GM13976 (cell line): ENCODE measurements around the gene PLPP7.

Source experiments
- DNase-seq: peaks from one replicate; pipeline ENCODE4 v3.0.0; 2012; ENCODE audit warnings: low spot score
- in situ Hi-C: fragments of 300-500 bp; cut with MboI; formaldehyde crosslinking; loops from one replicate; pipeline ENCODE4 v1.12.0; 2022; ENCODE audit warnings: low sequenced_read_pairs, mixed read lengths, inconsistent platforms; ENCODE audit not compliant: unreplicated experiment
- TF ChIP-seq, protein P1 (sequence below): IDR thresholded peaks from 2 replicates; pipeline ENCODE4 v1.5.1; 2012; ENCODE audit warnings: borderline replicate concordance, mild to moderate bottlenecking; ENCODE audit not compliant: insufficient read depth; ENCODE audit errors: extremely low read depth, missing control alignments, control extremely low read depth

PLPP7 gene

DNA sequence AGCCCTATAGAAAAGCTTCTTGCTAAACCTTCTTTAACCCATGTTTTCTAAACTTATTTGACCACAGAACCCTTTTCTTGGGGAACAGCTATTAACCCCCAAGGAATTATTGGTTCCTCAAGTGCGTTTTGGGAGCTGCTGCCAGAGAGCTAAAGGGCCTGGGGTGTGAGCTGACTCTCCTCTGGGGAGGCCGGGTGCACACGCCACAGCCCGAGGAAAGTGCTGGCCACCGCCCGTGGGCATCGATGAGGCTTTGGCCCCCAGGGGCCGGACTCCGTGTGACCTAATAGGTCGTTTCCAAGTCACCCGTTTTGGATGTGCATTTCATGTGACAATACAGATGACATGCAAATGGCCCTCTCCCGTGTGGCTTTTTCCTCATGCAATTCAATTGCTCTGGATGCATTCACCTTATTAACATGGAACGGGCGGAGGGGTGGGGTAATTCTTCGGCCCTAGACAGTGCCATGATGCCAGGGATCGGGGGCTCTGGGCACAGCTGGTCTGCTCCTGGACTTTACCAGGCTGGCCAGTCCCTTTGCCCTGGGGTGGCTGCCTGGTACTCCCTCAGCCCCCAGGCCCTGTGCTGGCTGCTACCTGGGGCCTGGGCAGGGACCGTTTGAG lies 19.5 kb downstream of the PLPP7 start:
- TF ChIP-seq, protein P1, sequence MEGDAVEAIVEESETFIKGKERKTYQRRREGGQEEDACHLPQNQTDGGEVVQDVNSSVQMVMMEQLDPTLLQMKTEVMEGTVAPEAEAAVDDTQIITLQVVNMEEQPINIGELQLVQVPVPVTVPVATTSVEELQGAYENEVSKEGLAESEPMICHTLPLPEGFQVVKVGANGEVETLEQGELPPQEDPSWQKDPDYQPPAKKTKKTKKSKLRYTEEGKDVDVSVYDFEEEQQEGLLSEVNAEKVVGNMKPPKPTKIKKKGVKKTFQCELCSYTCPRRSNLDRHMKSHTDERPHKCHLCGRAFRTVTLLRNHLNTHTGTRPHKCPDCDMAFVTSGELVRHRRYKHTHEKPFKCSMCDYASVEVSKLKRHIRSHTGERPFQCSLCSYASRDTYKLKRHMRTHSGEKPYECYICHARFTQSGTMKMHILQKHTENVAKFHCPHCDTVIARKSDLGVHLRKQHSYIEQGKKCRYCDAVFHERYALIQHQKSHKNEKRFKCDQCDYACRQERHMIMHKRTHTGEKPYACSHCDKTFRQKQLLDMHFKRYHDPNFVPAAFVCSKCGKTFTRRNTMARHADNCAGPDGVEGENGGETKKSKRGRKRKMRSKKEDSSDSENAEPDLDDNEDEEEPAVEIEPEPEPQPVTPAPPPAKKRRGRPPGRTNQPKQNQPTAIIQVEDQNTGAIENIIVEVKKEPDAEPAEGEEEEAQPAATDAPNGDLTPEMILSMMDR = no peak
- in situ Hi-C loops = no loop called here

DNA sequence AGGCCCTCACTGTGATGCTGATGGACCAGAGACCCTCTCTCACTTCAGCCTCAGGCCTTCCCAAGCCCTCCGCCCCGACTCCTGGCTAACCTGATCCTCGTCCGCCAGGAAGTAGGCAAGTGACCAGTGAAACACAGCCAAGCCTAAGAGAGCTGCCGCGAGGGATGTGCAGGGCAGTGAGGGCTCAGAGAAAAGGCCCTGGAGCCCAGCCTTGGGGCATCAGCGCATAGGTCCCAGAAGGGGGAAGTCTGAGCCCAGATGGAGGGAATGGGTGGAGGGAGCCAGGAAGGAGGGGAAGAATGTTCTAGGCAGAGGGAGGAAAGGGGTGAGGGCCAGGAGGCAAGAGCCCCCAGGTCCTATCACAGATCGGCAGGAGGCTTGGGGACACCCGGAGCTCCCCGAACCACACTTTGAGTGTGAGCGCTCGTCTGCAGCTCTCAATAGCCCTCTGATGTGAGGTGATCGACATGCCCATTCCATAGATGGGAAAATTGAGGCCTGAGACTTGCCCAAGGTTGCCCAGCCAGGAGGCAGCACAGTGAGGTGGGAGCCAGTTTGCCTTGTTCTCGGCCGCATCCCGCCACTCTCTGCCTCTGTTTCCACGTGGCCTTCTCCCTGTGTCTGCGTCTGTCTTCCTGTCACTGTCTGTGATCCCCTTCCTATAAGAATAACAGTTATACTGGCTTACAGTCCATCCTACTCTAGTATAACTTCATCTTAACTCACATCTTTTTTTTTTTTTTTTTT lies 20.2 kb downstream of the PLPP7 start:
- in situ Hi-C loops = no loop called here
- TF ChIP-seq, protein P1 = no peak
- no peak for DNase-seq

More for the DNA sequence above, 19.5 kb downstream of the PLPP7 start:
- DNase-seq = no peak

DNA sequence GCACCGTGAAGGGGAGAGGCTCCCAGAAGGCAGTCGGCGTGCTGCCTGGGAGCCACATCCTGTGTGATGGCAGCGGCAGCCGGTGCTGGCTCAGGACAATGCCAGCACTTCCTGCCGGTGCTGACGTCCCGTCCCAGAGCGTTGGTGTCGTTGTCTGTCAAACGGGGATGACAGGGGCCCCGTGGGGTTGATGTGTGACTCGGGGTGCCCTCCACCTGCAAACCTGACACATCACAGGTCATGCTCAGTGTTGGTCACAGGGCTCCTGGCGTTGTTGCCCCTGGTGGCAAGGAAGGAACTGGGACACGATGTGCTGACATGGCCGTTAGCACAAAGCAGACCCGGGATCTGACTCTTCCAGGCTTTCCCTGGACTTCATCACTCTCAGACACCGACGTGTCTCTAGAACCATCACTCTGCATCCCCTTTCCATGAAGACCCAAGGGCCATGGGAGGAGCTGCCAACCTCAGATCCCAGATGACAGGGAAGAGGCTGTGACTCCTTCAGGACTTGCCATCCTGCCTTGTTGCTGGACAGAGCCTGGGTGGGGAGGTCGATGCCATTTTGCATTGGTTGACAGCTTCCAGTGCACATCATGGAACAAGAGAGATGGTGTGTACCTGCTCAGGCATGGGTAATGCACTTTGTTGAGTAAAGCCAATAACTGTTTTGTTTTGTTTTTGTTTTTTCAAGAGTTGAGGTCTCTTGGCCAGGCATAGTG lies 21.5 kb downstream of the PLPP7 start:
- TF ChIP-seq, protein P1 = no peak
- in situ Hi-C loops = no loop called here
- no peak for DNase-seq

DNA sequence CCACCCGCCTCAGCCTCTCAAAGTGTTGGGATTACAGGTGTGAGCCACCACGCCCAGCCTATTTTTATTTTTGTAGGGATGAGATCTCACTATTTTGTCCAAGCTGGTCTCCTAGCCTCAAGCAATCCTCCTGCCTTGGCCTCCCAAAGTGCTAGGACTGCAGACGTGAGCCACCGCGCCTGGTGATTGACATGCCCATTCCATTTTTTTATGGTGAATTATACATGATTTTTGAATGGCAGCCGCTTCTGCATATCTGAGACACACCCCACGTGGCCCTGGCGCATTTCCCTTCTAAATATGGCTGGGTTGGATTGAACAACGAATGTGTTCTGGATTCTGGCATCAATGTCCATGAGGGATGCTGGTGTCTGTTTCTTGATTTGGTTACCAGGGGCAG lies 22.7 kb downstream of the PLPP7 start:
- DNase-seq = no peak
- TF ChIP-seq, protein P1 = no peak
- in situ Hi-C loops = no loop called here

DNA sequence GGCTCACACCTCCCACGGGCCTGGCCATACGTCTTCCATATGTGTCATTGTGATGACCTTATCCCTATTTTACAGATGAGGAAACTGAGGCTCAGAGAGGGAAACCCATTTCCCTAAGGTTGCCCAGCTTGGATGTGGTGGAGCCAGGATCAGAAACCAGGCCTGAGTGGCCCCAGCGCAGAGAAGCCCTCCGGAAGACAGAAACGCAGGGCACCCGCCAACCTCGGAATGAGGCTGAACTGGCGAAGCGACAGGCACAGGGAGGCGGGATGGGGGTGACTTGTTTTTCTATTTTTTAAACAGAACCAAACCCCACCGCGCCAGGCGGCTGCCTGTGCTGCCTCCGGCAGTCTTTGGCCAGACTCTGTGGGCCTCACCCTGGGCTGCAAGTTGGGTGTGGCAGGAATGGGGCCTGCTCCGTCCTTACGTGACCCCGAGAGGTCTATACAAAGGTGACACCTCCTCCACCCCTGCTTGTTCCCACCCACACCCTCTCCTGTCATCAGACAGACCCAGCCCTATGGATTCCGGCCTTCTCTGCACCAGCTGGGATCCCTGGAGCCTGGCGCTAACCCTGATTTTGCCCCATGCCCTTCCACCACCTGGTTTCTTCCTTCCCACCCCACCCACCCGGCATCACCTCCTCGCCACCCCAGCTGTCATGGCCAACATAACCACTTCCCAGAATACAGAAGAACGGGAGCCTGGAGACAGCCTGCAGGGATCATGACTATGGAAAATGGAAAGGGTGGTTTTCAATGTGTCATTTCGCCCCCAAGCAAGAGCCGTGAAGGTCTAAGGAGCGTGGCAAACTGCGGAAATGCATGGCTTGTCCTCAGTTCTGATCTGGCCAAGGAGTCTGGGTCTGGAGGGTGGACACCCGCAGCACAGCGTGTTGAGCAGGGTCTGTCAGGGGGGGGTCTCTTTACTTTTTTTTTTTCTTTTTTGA lies 23.6 kb downstream of the PLPP7 start:
- no peak for DNase-seq
- TF ChIP-seq, protein P1 = no peak
- in situ Hi-C loops = no loop called here
